GM23248 (cell line): Measurements from ENCODE around the gene PHF12. TPM values are rescaled to one million over a fixed set of nuclear protein-coding genes. Genes with fewer than 3 reads are reported as not detected.

Experiments
- DNase-seq: peaks from one replicate; pipeline ENCODE4 v3.0.0-alpha.2; 2015
- H2AFZ ChIP-seq: fragments of 200-600 bp; sonication (generic); 2 replicates; pipeline ENCODE4 v1.6.1; 2016; ENCODE audit warnings: antibody characterized with exemption
- H3F3A ChIP-seq: fragments of 200-600 bp; sonication (generic); 2 replicates; pipeline ENCODE4 v1.6.1; 2016; ENCODE audit warnings: mild to moderate bottlenecking, antibody characterized with exemption, mixed run types; ENCODE audit not compliant: insufficient read depth
- H3K27ac ChIP-seq: fragments of 200-600 bp; sonication (generic); 2 replicates; pipeline ENCODE4 v1.5.1; 2016; ENCODE audit warnings: mild to moderate bottlenecking
- H3K27me3 ChIP-seq: fragments of 200-600 bp; sonication (generic); replicated peaks from 2 replicates; pipeline ENCODE4 v1.6.1; 2016; ENCODE audit warnings: mild to moderate bottlenecking; ENCODE audit not compliant: insufficient read depth
- H3K36me3 ChIP-seq: fragments of 200-600 bp; sonication (generic); 2 replicates; pipeline ENCODE4 v1.6.1; 2016; ENCODE audit warnings: low read depth, mild to moderate bottlenecking
- H3K4me1 ChIP-seq: fragments of 200-600 bp; sonication (generic); 2 replicates; pipeline ENCODE4 v1.6.1; 2016; ENCODE audit warnings: mild to moderate bottlenecking; ENCODE audit not compliant: insufficient read depth
- H3K4me2 ChIP-seq: fragments of 200-600 bp; sonication (generic); one replicate; pipeline ENCODE4 v1.6.1; 2016; ENCODE audit warnings: mild to moderate bottlenecking; ENCODE audit not compliant: unreplicated experiment
- H3K4me3 ChIP-seq: fragments of 200-600 bp; sonication (generic); 2 replicates; pipeline ENCODE4 v1.5.1; 2016; ENCODE audit warnings: mild to moderate bottlenecking
- H3K79me2 ChIP-seq: fragments of 200-600 bp; sonication (generic); 2 replicates; pipeline ENCODE4 v1.6.1; 2016; ENCODE audit warnings: mild to moderate bottlenecking; ENCODE audit not compliant: insufficient read depth
- H3K9ac ChIP-seq: fragments of 200-600 bp; sonication (generic); 2 replicates; pipeline ENCODE4 v1.6.1; 2016; ENCODE audit warnings: mild to moderate bottlenecking
- H3K9me2 ChIP-seq: fragments of 200-600 bp; sonication (generic); 2 replicates; pipeline ENCODE4 v1.6.1; 2016; ENCODE audit warnings: mixed run types, mild to moderate bottlenecking, moderate library complexity; ENCODE audit not compliant: insufficient read depth
- H3K9me3 ChIP-seq: fragments of 200-600 bp; sonication (generic); one replicate; pipeline ENCODE4 v1.6.1; 2017; ENCODE audit warnings: low read depth
- H4K20me1 ChIP-seq: fragments of 200-600 bp; sonication (generic); 2 replicates; pipeline ENCODE4 v1.6.0; 2016; ENCODE audit not compliant: insufficient read depth
- EZH2 ChIP-seq: fragments of 200-600 bp; sonication (generic); IDR thresholded peaks from 2 replicates; pipeline ENCODE4 v1.6.1; 2018; ENCODE audit warnings: antibody characterized with exemption, mild to moderate bottlenecking; ENCODE audit not compliant: insufficient read depth, poor library complexity, severe bottlenecking
- EZH2phosphoT487 ChIP-seq: fragments of 200-600 bp; sonication (generic); IDR thresholded peaks from 2 replicates; pipeline ENCODE4 v1.6.1; 2018; ENCODE audit warnings: antibody characterized with exemption, moderate library complexity, mild to moderate bottlenecking, low read depth; ENCODE audit not compliant: insufficient read depth
- WGBS, 2 experiments: methylation state at CpG; one replicate each; pipeline ENCODE4 v1.1.6; 2015 to 2017; ENCODE audit warnings: low lambda C conversion rate in 2 of 2, low coverage in 1 of 2; ENCODE audit errors: missing lambda C conversion rate in 2 of 2; 5-methylcytosine and 5-hydroxymethylcytosine counted together
- in situ Hi-C: fragments of 300-500 bp; cut with MboI; formaldehyde crosslinking; loops from 2 replicates; pipeline ENCODE4 v1.15.0; 2020
- polyA plus RNA-seq: library from polyadenylated mRNA; unstranded; fragments of >200 nt; fragmentation: Nextera tagmentation; extraction: Ambion mirVana; gene quantifications from 2 replicates; pipeline ENCODE4 v1.2.1, GENCODE V29; 2016
- total RNA-seq: library from RNA; depleted of rRNA; stranded (reverse); fragments of >200 nt; shearing (Covaris generic); gene quantifications from 2 replicates; pipeline ENCODE4 v1.2.3, GENCODE V29; 2014

Gene PHF12
- total and polyA plus RNA-seq, 2 experiments from 2014 or later: 6.1 to 27.7 TPM

DNA sequence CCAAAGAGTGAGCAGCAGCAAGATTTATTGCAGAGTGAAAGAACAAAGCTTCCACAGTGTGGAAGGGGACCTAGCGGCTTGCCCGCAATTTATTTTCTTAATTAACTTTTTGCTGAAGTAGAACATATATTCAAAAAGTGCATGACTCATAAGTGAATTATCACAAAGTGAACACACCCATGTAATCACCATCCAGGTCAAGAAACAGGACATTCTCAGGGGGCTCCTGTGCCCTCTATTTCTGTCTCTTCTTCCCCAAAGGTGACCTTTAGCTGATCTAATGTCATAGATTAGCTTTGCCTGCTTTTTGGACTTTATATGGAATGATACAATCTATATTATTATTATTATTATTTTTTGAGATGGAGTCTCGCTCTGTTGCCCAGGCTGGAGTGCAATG is 76.6 kb downstream of the PHF12 start:
- no peaks in the 10 kb centered on the region for H3K79me2 ChIP-seq
- H3K4me1 ChIP-seq: no peaks in the 10 kb centered on the region; the same call in 1 of the 2 replicates
- TF ChIP-seq EZH2: no peak
- TF ChIP-seq EZH2phosphoT487: no peak
- H3K4me2 ChIP-seq: no peak overlapping the region
- H4K20me1 ChIP-seq: no peaks in the 10 kb centered on the region
- no peaks in the 10 kb centered on the region for H3K9me2 ChIP-seq
- in situ Hi-C loops: no loop called here
- H3K4me3 ChIP-seq: no peak overlapping the region
- no peak overlapping the region for H3K9ac ChIP-seq
- peak; percentile 16 for DNase-seq
- no peaks in the 10 kb centered on the region for H3K36me3 ChIP-seq
- 64 to 80% methylated on average over 3 of the region's 3 CpGs for WGBS, 2 experiments
- H3K9me3 ChIP-seq: no peaks in the 10 kb centered on the region
- H3K27ac ChIP-seq: no peak overlapping the region
- no peak overlapping the region for H2AFZ ChIP-seq
- peaks cover 5% of the 10 kb centered on the region; the same call in 1 of the 2 replicates for H3F3A ChIP-seq
- no peaks in the 10 kb centered on the region for H3K27me3 ChIP-seq

DNA sequence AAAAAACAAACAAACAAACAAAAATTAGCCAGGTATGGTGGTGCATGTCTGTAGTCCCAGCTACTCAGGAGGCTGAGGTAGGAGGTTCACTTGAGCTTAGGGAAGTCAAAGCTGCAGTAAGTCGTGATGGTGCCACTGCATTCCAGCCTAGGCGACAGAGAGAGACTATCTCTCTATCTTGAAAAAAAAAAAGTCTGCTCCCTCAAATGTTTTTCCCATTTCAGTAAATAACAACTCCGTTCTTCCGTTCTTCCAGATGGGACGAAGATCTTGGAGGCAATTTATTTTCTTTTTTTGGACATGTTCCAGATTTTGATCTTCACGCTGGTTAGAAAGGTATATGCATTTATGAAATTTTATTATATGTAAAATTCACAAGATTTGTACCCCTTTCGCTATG is 77.5 kb downstream of the PHF12 start:
- Histone ChIP-seq H3K27ac (no peak overlapping the region), H4K20me1 (no peaks in the 10 kb centered on the region), H3K9me3 (no peaks in the 10 kb centered on the region), H3K9me2 (no peaks in the 10 kb centered on the region), H3K9ac (no peak overlapping the region), H3K4me3 (no peak overlapping the region), H3K4me1 (no peaks in the 10 kb centered on the region; the same call in 1 of the 2 replicates), H2AFZ (no peak overlapping the region), H3F3A (peaks cover 5% of the 10 kb centered on the region; the same call in 1 of the 2 replicates), H3K4me2 (no peak overlapping the region), H3K79me2 (no peaks in the 10 kb centered on the region), H3K27me3 (no peaks in the 10 kb centered on the region), H3K36me3 (no peaks in the 10 kb centered on the region)
- 80 to 84% methylated on average over 7 of the region's 7 CpGs for WGBS, 2 experiments
- TF ChIP-seq EZH2phosphoT487 (no peak), EZH2 (no peak)
- in situ Hi-C loops: no loop called here
- no peak for DNase-seq

DNA sequence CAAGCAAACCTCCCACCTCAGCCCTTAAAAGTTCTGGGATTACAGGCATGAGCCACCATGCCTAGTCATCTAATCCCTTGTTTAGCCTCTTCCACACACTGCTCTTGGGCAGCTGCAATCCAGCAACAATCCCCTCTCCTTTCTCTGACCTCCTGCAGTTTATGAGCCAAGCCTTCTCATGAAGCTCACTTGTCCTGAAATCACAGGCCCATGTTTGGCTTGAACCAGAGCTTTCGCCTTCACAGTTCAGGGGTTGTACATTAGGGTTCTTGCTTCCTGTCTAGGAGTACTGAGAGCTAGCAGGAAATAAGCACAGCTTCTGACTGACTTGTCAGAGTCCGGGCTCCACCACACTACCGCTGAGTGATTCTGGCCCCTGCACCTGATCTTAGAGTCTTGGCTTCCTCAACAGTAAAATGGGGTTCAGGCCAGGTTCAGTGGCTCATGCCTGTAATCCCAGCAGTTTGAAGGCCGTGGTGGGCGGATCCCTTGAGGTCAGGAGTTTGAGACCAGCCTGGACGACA is 80.2 kb downstream of the PHF12 start:
- no peaks in the 10 kb centered on the region for H3K79me2 ChIP-seq
- no peaks in the 10 kb centered on the region for H3K36me3 ChIP-seq
- no peak for DNase-seq
- no peaks in the 10 kb centered on the region for H3K27me3 ChIP-seq
- in situ Hi-C loops: no loop called here
- no peak overlapping the region for H3K27ac ChIP-seq
- no peaks in the 10 kb centered on the region for H4K20me1 ChIP-seq
- no peak overlapping the region for H2AFZ ChIP-seq
- H3K4me1 ChIP-seq: no peaks in the 10 kb centered on the region; the same call in 1 of the 2 replicates
- no peak overlapping the region for H3K9ac ChIP-seq
- H3F3A ChIP-seq: peaks cover under 1% of the 10 kb centered on the region; the same call in 1 of the 2 replicates
- no peak overlapping the region for H3K4me3 ChIP-seq
- 95 to 96% methylated on average over 6 of the region's 6 CpGs for WGBS, 2 experiments
- H3K9me3 ChIP-seq: no peaks in the 10 kb centered on the region
- TF ChIP-seq EZH2phosphoT487 (no peak), EZH2 (no peak)
- H3K9me2 ChIP-seq: no peaks in the 10 kb centered on the region
- H3K4me2 ChIP-seq: no peak overlapping the region

DNA sequence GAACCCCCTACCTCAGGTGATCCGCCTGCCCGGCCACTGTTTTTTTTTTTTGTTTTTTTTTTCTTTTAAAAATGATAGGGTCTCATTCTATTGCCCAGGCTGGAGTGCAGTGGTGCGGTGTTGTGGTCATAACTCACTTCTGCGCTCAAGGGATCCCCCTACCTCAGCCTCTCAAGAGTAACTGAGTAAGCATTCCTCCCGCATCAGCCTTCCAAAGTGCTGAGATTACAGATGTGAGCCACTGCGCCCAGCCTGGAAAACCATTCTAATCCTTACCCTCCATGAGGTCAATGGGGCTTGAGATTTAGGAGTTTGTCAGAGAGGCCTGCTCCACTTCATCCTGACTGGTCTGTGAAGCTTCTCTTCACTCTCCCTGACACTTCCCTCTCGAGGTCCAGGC is 84.0 kb downstream of the PHF12 start:
- H3F3A ChIP-seq: no peaks in the 10 kb centered on the region
- no peak overlapping the region for H3K9ac ChIP-seq
- H3K4me1 ChIP-seq: no peaks in the 10 kb centered on the region
- no peak for DNase-seq
- H3K79me2 ChIP-seq: no peaks in the 10 kb centered on the region
- H3K9me2 ChIP-seq: no peaks in the 10 kb centered on the region
- H3K27me3 ChIP-seq: no peaks in the 10 kb centered on the region
- no peaks in the 10 kb centered on the region for H3K36me3 ChIP-seq
- whole genome bisulfite sequencing, 2 experiments: 86 to 88% methylated on average over 7 of the region's 7 CpGs
- no peak overlapping the region for H3K4me2 ChIP-seq
- no peak for TF ChIP-seq EZH2
- TF ChIP-seq EZH2phosphoT487: no peak
- H3K9me3 ChIP-seq: no peaks in the 10 kb centered on the region
- no peak overlapping the region for H3K27ac ChIP-seq
- in situ Hi-C loops: no loop called here
- H3K4me3 ChIP-seq: no peak overlapping the region
- H2AFZ ChIP-seq: no peak overlapping the region
- no peaks in the 10 kb centered on the region for H4K20me1 ChIP-seq
